HepG2 (cell line): Measurements from ENCODE around the gene AP2S1. TPM values are rescaled to one million over a fixed set of nuclear protein-coding genes. Genes with fewer than 3 reads are reported as not detected.

ENCODE experiments used
- ATF4 ChIP-seq, 2 experiments: fragments of 450-650 bp in 1 of 2; sonication (generic) in 1 of 2; formaldehyde crosslinking; IDR thresholded peaks; 2 replicates each; pipeline versions ENCODE4 v1.5.0 to v1.8.0; 2020 to 2022; ENCODE audit warnings: mild to moderate bottlenecking in 1 of 2, missing genetic modification reagents in 1 of 2
- CENPT ChIP-seq: sonication (generic); formaldehyde crosslinking; IDR thresholded peaks from 2 replicates; pipeline ENCODE4 v1.8.0; 2022; ENCODE audit warnings: low read depth, mild to moderate bottlenecking, moderate library complexity, missing genetic modification reagents
- DNMT1 ChIP-seq: sonication (generic); formaldehyde crosslinking; IDR thresholded peaks from 2 replicates; pipeline ENCODE4 v1.5.1; 2020; ENCODE audit warnings: mild to moderate bottlenecking, missing genetic modification reagents
- DRAP1 ChIP-seq: IDR thresholded peaks from 2 replicates; pipeline ENCODE4 v1.6.1; 2016; ENCODE audit warnings: missing genetic modification reagents, missing compliant biosample characterization
- HNRNPLL ChIP-seq: fragments of 200-400 bp; formaldehyde crosslinking; IDR thresholded peaks from 2 replicates; pipeline ENCODE4 v1.6.1; 2017; ENCODE audit warnings: mild to moderate bottlenecking, low read depth, low read length; ENCODE audit not compliant: poor library complexity, severe bottlenecking
- JUN ChIP-seq: sonication (generic); formaldehyde crosslinking; IDR thresholded peaks from 2 replicates; pipeline ENCODE4 v1.4.0; 2020; ENCODE audit warnings: mild to moderate bottlenecking, missing genetic modification reagents
- KDM3A ChIP-seq: IDR thresholded peaks from 2 replicates; pipeline ENCODE4 v1.6.1; 2018; ENCODE audit warnings: low read depth, missing compliant biosample characterization
- KLF15 ChIP-seq: sonication (generic); formaldehyde crosslinking; IDR thresholded peaks from 2 replicates; pipeline ENCODE4 v1.8.1; 2023; ENCODE audit warnings: borderline replicate concordance, mild to moderate bottlenecking, inconsistent platforms, missing genetic modification reagents, mixed read lengths
- NFKB2 ChIP-seq: sonication (generic); formaldehyde crosslinking; IDR thresholded peaks from 2 replicates; pipeline ENCODE4 v1.4.0; 2020; ENCODE audit warnings: missing genetic modification reagents, borderline replicate concordance
- PHF21A ChIP-seq: sonication (generic); formaldehyde crosslinking; IDR thresholded peaks from 2 replicates; pipeline ENCODE4 v1.5.0; 2020; ENCODE audit warnings: mild to moderate bottlenecking, missing genetic modification reagents
- RBAK ChIP-seq: sonication (generic); formaldehyde crosslinking; IDR thresholded peaks from 2 replicates; pipeline ENCODE4 v1.5.1; 2020; ENCODE audit warnings: mild to moderate bottlenecking, missing genetic modification reagents
- SUZ12 ChIP-seq: fragments of 150-350 bp; IDR thresholded peaks from 2 replicates; pipeline ENCODE4 v1.6.1; 2014; ENCODE audit warnings: low read depth, low read length
- ZNF124 ChIP-seq: sonication (generic); formaldehyde crosslinking; IDR thresholded peaks from 2 replicates; pipeline ENCODE4 v1.4.0; 2020; ENCODE audit warnings: missing genetic modification reagents
- ZNF234 ChIP-seq: sonication (generic); formaldehyde crosslinking; conservative IDR thresholded peaks from 2 replicates; pipeline ENCODE4 v1.5.1; 2020; ENCODE audit warnings: mild to moderate bottlenecking, missing genetic modification reagents
- ZNF3 ChIP-seq: IDR thresholded peaks from 2 replicates; pipeline ENCODE4 v1.7.0; 2017; ENCODE audit warnings: inconsistent platforms
- ZNF331 ChIP-seq: sonication (generic); formaldehyde crosslinking; IDR thresholded peaks from 2 replicates; pipeline ENCODE4 v1.4.0; 2020; ENCODE audit warnings: missing genetic modification reagents
- ZNF34 ChIP-seq: sonication (generic); formaldehyde crosslinking; IDR thresholded peaks from 2 replicates; pipeline ENCODE4 v1.4.0; 2020; ENCODE audit warnings: mild to moderate bottlenecking, missing genetic modification reagents, borderline replicate concordance
- polyA plus RNA-seq, 8 experiments: library from polyadenylated mRNA; depleted of rRNA in 3 of 8; stranded (reverse) in 7 of 8; unstranded in 1 of 8; fragments of >200 nt; fragmentation: Illumina TruSeq in 4 of 8; extraction: Trizol in 4 of 8; gene quantifications; 2 replicates each; pipeline versions ENCODE4 v1.2.1 to v1.2.3, GENCODE V29; 2011 to 2016; ENCODE audit warnings: low read depth in 4 of 8, missing spikeins in 1 of 8, mixed read lengths in 1 of 8; ENCODE audit not compliant: insufficient read depth in 1 of 8
- total RNA-seq, 5 experiments: library from RNA; depleted of rRNA; stranded (reverse); fragments of >200 nt; fragmentation: Illumina TruSeq; extraction: Trizol; gene quantifications; 2 replicates each; pipeline ENCODE4 v1.2.3, GENCODE V29; 2016; ENCODE audit warnings: low read depth in 1 of 5
- TF ChIP-seq, protein P1 (sequence below): sonication (generic); formaldehyde crosslinking; IDR thresholded peaks from 2 replicates; pipeline ENCODE4 v1.5.1; 2020; ENCODE audit warnings: missing genetic modification reagents, mild to moderate bottlenecking, borderline replicate concordance
- TF ChIP-seq, protein P2 (sequence below): fragments of 450-650 bp; IDR thresholded peaks from 2 replicates; pipeline ENCODE4 v1.6.1; 2017
- TF ChIP-seq, protein P3 (sequence below): sonication (generic); formaldehyde crosslinking; IDR thresholded peaks from 2 replicates; pipeline ENCODE4 v1.4.0; 2020; ENCODE audit warnings: missing genetic modification reagents, borderline replicate concordance

Gene AP2S1
- total and polyA plus RNA-seq, 2 of the 13 experiments (the other 11 are each of a cell fraction or from before 2014, with no cell fraction given), result 45.2 to 86.1 TPM

DNA sequence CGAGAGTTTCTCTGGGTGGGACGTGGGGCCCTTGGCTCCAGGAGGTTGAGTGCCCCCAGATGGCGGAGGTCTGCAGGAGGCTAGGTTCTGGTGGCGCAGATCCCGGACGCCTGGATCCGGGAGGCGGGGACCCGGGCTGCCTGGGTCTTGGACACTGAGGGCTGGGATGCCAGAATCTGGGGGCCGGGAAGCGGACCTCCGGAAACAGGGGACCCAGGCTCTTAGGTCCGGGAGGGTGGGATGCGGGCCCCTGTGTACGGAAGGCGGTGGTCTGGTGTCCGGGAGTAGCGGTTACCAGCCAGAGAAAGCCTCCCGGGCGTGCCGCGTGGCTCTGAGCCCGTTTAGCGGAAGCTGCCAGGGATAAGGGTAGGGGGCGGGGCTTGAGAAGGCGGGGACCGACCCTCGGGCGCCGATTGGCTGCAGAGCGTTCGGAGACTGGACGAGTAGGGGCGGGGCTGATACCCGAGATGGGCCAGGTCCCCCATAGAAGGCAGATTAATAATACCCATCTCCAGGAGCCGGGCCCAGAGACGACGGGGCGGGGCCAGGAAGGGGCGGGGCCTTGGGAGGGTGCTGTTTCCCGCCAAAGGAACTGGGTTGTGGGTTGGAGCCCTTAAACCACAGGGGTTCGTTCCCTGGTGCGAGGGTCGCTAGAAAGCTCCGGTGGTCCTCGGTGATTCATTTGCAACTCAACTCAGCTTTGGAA lies 62.2 kb downstream of the AP2S1 start, which contains the start of gene SLC1A5 (continued):
- TF ChIP-seq, protein P1, sequence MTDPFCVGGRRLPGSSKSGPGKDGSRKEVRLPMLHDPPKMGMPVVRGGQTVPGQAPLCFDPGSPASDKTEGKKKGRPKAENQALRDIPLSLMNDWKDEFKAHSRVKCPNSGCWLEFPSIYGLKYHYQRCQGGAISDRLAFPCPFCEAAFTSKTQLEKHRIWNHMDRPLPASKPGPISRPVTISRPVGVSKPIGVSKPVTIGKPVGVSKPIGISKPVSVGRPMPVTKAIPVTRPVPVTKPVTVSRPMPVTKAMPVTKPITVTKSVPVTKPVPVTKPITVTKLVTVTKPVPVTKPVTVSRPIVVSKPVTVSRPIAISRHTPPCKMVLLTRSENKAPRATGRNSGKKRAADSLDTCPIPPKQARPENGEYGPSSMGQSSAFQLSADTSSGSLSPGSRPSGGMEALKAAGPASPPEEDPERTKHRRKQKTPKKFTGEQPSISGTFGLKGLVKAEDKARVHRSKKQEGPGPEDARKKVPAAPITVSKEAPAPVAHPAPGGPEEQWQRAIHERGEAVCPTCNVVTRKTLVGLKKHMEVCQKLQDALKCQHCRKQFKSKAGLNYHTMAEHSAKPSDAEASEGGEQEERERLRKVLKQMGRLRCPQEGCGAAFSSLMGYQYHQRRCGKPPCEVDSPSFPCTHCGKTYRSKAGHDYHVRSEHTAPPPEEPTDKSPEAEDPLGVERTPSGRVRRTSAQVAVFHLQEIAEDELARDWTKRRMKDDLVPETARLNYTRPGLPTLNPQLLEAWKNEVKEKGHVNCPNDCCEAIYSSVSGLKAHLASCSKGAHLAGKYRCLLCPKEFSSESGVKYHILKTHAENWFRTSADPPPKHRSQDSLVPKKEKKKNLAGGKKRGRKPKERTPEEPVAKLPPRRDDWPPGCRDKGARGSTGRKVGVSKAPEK (CRISPR knock-in tag), result no peak
- TF ChIP-seq ATF4 (CRISPR knock-in tag; IDR thresholded peaks at IDR 0.05) (peak in 1 of 2 experiments; percentile 59; a peak in 1 of 4 replicates), ZNF331 (CRISPR knock-in tag) (peak; percentile 60; the same call in 1 of the 2 replicates), DNMT1 (CRISPR knock-in tag) (no peak), JUN (CRISPR knock-in tag) (no peak), KLF15 (CRISPR knock-in tag) (no peak), ZNF3 (CRISPR knock-in tag) (no peak), CENPT (no peak), DRAP1 (peak; percentile 100), KDM3A (CRISPR knock-in tag) (peak; percentile 83; the same call in 1 of the 2 replicates), RBAK (CRISPR knock-in tag) (no peak), SUZ12 (no peak), PHF21A (CRISPR knock-in tag) (peak; percentile 75), ZNF34 (CRISPR knock-in tag) (no peak), ZNF234 (CRISPR knock-in tag) (peak; percentile 59; the same call in 1 of the 2 replicates), ZNF124 (no peak), HNRNPLL (peak; percentile 62), NFKB2 (0 out of 2 replicates have a peak, but pooled peaks have one; percentile 20)
- TF ChIP-seq, protein P2, sequence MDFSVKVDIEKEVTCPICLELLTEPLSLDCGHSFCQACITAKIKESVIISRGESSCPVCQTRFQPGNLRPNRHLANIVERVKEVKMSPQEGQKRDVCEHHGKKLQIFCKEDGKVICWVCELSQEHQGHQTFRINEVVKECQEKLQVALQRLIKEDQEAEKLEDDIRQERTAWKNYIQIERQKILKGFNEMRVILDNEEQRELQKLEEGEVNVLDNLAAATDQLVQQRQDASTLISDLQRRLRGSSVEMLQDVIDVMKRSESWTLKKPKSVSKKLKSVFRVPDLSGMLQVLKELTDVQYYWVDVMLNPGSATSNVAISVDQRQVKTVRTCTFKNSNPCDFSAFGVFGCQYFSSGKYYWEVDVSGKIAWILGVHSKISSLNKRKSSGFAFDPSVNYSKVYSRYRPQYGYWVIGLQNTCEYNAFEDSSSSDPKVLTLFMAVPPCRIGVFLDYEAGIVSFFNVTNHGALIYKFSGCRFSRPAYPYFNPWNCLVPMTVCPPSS, result no peak
- TF ChIP-seq, protein P3, sequence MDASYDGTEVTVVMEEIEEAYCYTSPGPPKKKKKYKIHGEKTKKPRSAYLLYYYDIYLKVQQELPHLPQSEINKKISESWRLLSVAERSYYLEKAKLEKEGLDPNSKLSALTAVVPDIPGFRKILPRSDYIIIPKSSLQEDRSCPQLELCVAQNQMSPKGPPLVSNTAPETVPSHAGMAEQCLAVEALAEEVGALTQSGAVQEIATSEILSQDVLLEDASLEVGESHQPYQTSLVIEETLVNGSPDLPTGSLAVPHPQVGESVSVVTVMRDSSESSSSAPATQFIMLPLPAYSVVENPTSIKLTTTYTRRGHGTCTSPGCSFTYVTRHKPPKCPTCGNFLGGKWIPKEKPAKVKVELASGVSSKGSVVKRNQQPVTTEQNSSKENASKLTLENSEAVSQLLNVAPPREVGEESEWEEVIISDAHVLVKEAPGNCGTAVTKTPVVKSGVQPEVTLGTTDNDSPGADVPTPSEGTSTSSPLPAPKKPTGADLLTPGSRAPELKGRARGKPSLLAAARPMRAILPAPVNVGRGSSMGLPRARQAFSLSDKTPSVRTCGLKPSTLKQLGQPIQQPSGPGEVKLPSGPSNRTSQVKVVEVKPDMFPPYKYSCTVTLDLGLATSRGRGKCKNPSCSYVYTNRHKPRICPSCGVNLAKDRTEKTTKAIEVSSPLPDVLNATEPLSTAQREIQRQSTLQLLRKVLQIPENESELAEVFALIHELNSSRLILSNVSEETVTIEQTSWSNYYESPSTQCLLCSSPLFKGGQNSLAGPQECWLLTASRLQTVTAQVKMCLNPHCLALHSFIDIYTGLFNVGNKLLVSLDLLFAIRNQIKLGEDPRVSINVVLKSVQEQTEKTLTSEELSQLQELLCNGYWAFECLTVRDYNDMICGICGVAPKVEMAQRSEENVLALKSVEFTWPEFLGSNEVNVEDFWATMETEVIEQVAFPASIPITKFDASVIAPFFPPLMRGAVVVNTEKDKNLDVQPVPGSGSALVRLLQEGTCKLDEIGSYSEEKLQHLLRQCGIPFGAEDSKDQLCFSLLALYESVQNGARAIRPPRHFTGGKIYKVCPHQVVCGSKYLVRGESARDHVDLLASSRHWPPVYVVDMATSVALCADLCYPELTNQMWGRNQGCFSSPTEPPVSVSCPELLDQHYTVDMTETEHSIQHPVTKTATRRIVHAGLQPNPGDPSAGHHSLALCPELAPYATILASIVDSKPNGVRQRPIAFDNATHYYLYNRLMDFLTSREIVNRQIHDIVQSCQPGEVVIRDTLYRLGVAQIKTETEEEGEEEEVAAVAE, result peak; percentile 79; the same call in 1 of the 2 replicates
